Tibial nerve (tissue), 4 donors: ENCODE data around the gene PDE1C.

Experiments
- CTCF ChIP-seq, 5 experiments: fragments of 200-600 bp in 3 of 5; fragments of 450-650 bp in 2 of 5; sonication (generic) in 3 of 5; IDR thresholded peaks; one replicate each; pipeline ENCODE4 v1.5.1; 2016 to 2019; ENCODE audit warnings: antibody characterized with exemption in 5 of 5, mild to moderate bottlenecking in 3 of 5, moderate library complexity in 2 of 5
- EP300 ChIP-seq, 2 donors: sonication (generic); formaldehyde crosslinking; IDR thresholded peaks; one replicate each; pipeline ENCODE4 v1.6.1; 2017; ENCODE audit warnings: antibody characterized with exemption in 2 of 2, mild to moderate bottlenecking in 1 of 2

- TF ChIP-seq CTCF (IDR thresholded peaks at IDR 0.05) (no peak), EP300 (IDR thresholded peaks at IDR 0.05) (no peak)
Observed at GRCh38 chr7:31953432-31953831, 116.8 kb downstream of the PDE1C start.
